Measurements from ENCODE around the gene PPM1H.

The PPM1H gene

GRCh38 chr12:62713723-62714122 lies 221.2 kb downstream of the PPM1H start:
- DNase-seq (ENCODE audit: low read depth in 2 of 2): no peak

- DNase-seq (ENCODE audit: low read depth in 2 of 2): no peak
These were observed 222.0 kb downstream of the PPM1H start for GRCh38 chr12:62712681-62713573.

- DNase-seq (ENCODE audit: low read depth in 2 of 2): no peak
These were observed 223.2 kb downstream of the PPM1H start for GRCh38 chr12:62711631-62712241.

- no peak for DNase-seq (ENCODE audit: low read depth in 2 of 2)
These were observed 225.6 kb downstream of the PPM1H start for GRCh38 chr12:62709311-62709710.

GRCh38 chr12:62707939-62708338 lies 227.0 kb downstream of the PPM1H start:
- no peak for DNase-seq (ENCODE audit: low read depth in 2 of 2)

GRCh38 chr12:62705846-62706245 lies 229.1 kb downstream of the PPM1H start:
- DNase-seq (ENCODE audit: low read depth in 2 of 2): no peak

- DNase-seq (ENCODE audit: low read depth in 2 of 2): no peak
These were observed 232.0 kb downstream of the PPM1H start for GRCh38 chr12:62703011-62703380.

GRCh38 chr12:62701492-62701891 lies 233.5 kb downstream of the PPM1H start:
- DNase-seq (ENCODE audit: low read depth in 2 of 2): no peak

GRCh38 chr12:62700091-62700880 lies 234.7 kb downstream of the PPM1H start:
- DNase-seq (ENCODE audit: low read depth in 2 of 2): no peak

GRCh38 chr12:62698701-62699101 lies 236.2 kb downstream of the PPM1H start:
- DNase-seq (ENCODE audit: low read depth in 2 of 2): no peak

- no peak for DNase-seq (ENCODE audit: low read depth in 2 of 2)
These were observed 237.1 kb downstream of the PPM1H start for GRCh38 chr12:62697893-62698292.

GRCh38 chr12:62695696-62696095 lies 239.3 kb downstream of the PPM1H start:
- no peak for DNase-seq (ENCODE audit: low read depth in 2 of 2)

- no peak for DNase-seq (ENCODE audit: low read depth in 2 of 2)
These were observed 240.3 kb downstream of the PPM1H start for GRCh38 chr12:62694632-62695031.

GRCh38 chr12:62694116-62694515 lies 240.8 kb downstream of the PPM1H start:
- DNase-seq (ENCODE audit: low read depth in 2 of 2): no peak

- no peak for DNase-seq (ENCODE audit: low read depth in 2 of 2)
These were observed 241.4 kb downstream of the PPM1H start for GRCh38 chr12:62693376-62694050.

- DNase-seq (ENCODE audit: low read depth in 2 of 2): no peak
These were observed 242.1 kb downstream of the PPM1H start for GRCh38 chr12:62692884-62693283.

- DNase-seq (ENCODE audit: low read depth in 2 of 2): no peak
These were observed 243.6 kb downstream of the PPM1H start for GRCh38 chr12:62691309-62691708.

- DNase-seq (ENCODE audit: low read depth in 2 of 2): no peak
These were observed 245.7 kb downstream of the PPM1H start for GRCh38 chr12:62689042-62689839.

GRCh38 chr12:62686938-62687337 lies 248.0 kb downstream of the PPM1H start:
- no peak for DNase-seq (ENCODE audit: low read depth in 2 of 2)

- DNase-seq (ENCODE audit: low read depth in 2 of 2): no peak
These were observed 250.2 kb downstream of the PPM1H start for GRCh38 chr12:62684570-62685295.

All from stimulated activated CD8-positive, alpha-beta memory T cell treated with anti-CD3 and anti-CD28 coated beads, Interleukin-2, amount 100 ng/mL, for 1 hour (primary cell).